Stimulated activated CD4-positive, alpha-beta T cell treated with anti-CD3 and anti-CD28 coated beads, Interleukin-1b, Interleukin-23, amount 100 ng/mL, for 24 hours (primary cell): ENCODE measurements around the gene TEAD3.

Experiments
- DNase-seq, 4 experiments: peaks; one replicate each; pipeline ENCODE4 v3.0.0-alpha.2; 2020; ENCODE audit warnings: low read depth in 4 of 4, low spot score in 1 of 4

Gene TEAD3

GRCh38 chr6:35427435-35427834 is 69.4 kb downstream of the TEAD3 start:
- no peak for DNase-seq

- DNase-seq: no peak
Measured at GRCh38 chr6:35426074-35426473, 70.8 kb downstream of the TEAD3 start.

GRCh38 chr6:35425284-35425683 is 71.6 kb downstream of the TEAD3 start:
- DNase-seq: no peak
